H1 (cell line): ENCODE data around the gene GSG1L. TPM values are rescaled to one million over a fixed set of nuclear protein-coding genes. Genes with fewer than 3 reads are reported as not detected.

ENCODE experiments used
- CTCF ChIA-PET: fragments of 300-600 bp; sonication (Branson Sonifier 250); formaldehyde crosslinking; loops from one replicate; lab custom pipeline; 2021; ENCODE audit not compliant: partially characterized antibody; lab: Charles Lee
- POLR2A ChIA-PET: fragments of 300-600 bp; sonication (Branson Sonifier 250); formaldehyde crosslinking; loops from one replicate; lab custom pipeline; 2021; ENCODE audit warnings: inconsistent platforms; ENCODE audit not compliant: partially characterized antibody; lab: Charles Lee
- DNase-seq, 2 experiments: peaks; one replicate each; pipeline versions ENCODE4 v3.0.0 to v3.0.0-alpha.2; 2010 to 2022; ENCODE audit warnings: low spot score in 2 of 2, low read depth in 1 of 2, mixed read lengths in 1 of 2
- FAIRE-seq: peaks from 2 replicates; lab custom pipeline; 2011; peaks lifted over from hg19 to GRCh38; lab: Jason Lieb, UNC
- H2AFZ ChIP-seq: 2 replicates; pipeline ENCODE4 v1.8.1; 2012; ENCODE audit warnings: low read length, inconsistent platforms
- H2AK5ac ChIP-seq: 2 replicates; pipeline ENCODE4 v1.6.1; 2013; ENCODE audit warnings: low read depth, low read length
- H2BK120ac ChIP-seq: replicated peaks from 2 replicates; pipeline ENCODE3; 2013; ENCODE audit warnings: low read depth, low read length, inconsistent platforms
- H2BK12ac ChIP-seq: 2 replicates; pipeline ENCODE4 v1.6.1; 2013; ENCODE audit warnings: low read depth, low read length
- H2BK15ac ChIP-seq: 2 replicates; pipeline ENCODE4 v1.6.1; 2013; ENCODE audit warnings: low read length
- H2BK20ac ChIP-seq: 2 replicates; pipeline ENCODE4 v1.6.1; 2013; ENCODE audit warnings: low read length
- H2BK5ac ChIP-seq: 2 replicates; pipeline ENCODE4 v1.6.1; 2013; ENCODE audit warnings: low read depth, low read length
- H3K14ac ChIP-seq: 2 replicates; pipeline ENCODE4 v1.6.1; 2013; ENCODE audit warnings: inconsistent platforms; ENCODE audit not compliant: insufficient read length
- H3K18ac ChIP-seq: 2 replicates; pipeline ENCODE4 v1.6.1; 2013; ENCODE audit warnings: low read length; ENCODE audit errors: extremely low read depth
- H3K23ac ChIP-seq: 2 replicates; pipeline ENCODE4 v1.6.1; 2013; ENCODE audit warnings: inconsistent platforms; ENCODE audit not compliant: insufficient read length
- H3K23me2 ChIP-seq: 2 replicates; pipeline ENCODE4 v1.6.1; 2013; ENCODE audit warnings: low read depth, low read length
- H3K27ac ChIP-seq: 2 replicates; pipeline ENCODE4 v1.6.1; 2011; ENCODE audit warnings: low read depth, low read length, inconsistent platforms
- H3K27me3 ChIP-seq, 4 experiments: replicated peaks in 1 of 4; 1 replicate in 1 of 4; 2 replicates in 3 of 4; pipeline versions ENCODE4 v1.6.1 to v1.8.1; 2011 to 2013; ENCODE audit warnings: low read length in 3 of 4, mild to moderate bottlenecking in 3 of 4, inconsistent platforms in 2 of 4, mixed read lengths in 2 of 4, moderate library complexity in 1 of 4; ENCODE audit not compliant: control insufficient read depth in 3 of 4, insufficient read depth in 3 of 4; ENCODE audit errors: extremely low read depth in 1 of 4
- H3K36me3 ChIP-seq, 4 experiments: 2 replicates each; pipeline versions ENCODE4 v1.6.1 to v1.8.1; 2011 to 2013; ENCODE audit warnings: mild to moderate bottlenecking in 4 of 4, low read length in 3 of 4, moderate library complexity in 2 of 4, control low read depth in 1 of 4, inconsistent platforms in 1 of 4; ENCODE audit not compliant: insufficient read depth in 4 of 4, control insufficient read depth in 2 of 4
- H3K4ac ChIP-seq: replicated peaks from 2 replicates; pipeline ENCODE3; 2013; ENCODE audit warnings: low read length, low read depth, mixed read lengths, inconsistent platforms; ENCODE audit not compliant: insufficient read length
- H3K4me1 ChIP-seq, 4 experiments: replicated peaks in 1 of 4; 1 replicate in 1 of 4; 2 replicates in 3 of 4; pipeline versions ENCODE4 v1.6.1 to v1.8.1; 2011 to 2013; ENCODE audit warnings: low read length in 3 of 4, inconsistent platforms in 2 of 4, mixed read lengths in 1 of 4; ENCODE audit not compliant: insufficient read depth in 4 of 4, control insufficient read depth in 3 of 4
- H3K4me2 ChIP-seq, 2 experiments: 2 replicates each; pipeline versions ENCODE4 v1.6.1 to v1.8.1; 2011 to 2013; ENCODE audit warnings: low read depth in 2 of 2, low read length in 2 of 2, control low read depth in 1 of 2, inconsistent platforms in 1 of 2, mild to moderate bottlenecking in 1 of 2; ENCODE audit not compliant: insufficient read depth in 1 of 2
- H3K4me3 ChIP-seq, 4 experiments: fragments of 200-600, 300-600 bp in 1 of 4; sonication (generic), shearing (Covaris generic), sonication (Bioruptor Twin) in 1 of 4; 2 replicates each; pipeline versions ENCODE4 v1.5.1 to v1.8.1; 2011 to 2016; ENCODE audit warnings: low read length in 4 of 4, low read depth in 3 of 4, control low read depth in 2 of 4, inconsistent platforms in 2 of 4, mild to moderate bottlenecking in 2 of 4, mixed read lengths in 1 of 4, moderate library complexity in 1 of 4; ENCODE audit not compliant: insufficient read depth in 2 of 4; ENCODE audit errors: extremely low read depth in 1 of 4
- H3K56ac ChIP-seq: replicated peaks from 2 replicates; pipeline ENCODE3; 2013; ENCODE audit warnings: low read depth, mild to moderate bottlenecking, mixed read lengths, low read length, inconsistent platforms; ENCODE audit not compliant: insufficient read length
- H3K79me1 ChIP-seq: 2 replicates; pipeline ENCODE4 v1.6.1; 2013; ENCODE audit warnings: low read depth, low read length, control low read depth
- H3K79me2 ChIP-seq, 2 experiments: 2 replicates each; pipeline versions ENCODE4 v1.6.1 to v1.8.1; 2012 to 2013; ENCODE audit warnings: low read length in 2 of 2, mild to moderate bottlenecking in 2 of 2, inconsistent platforms in 1 of 2; ENCODE audit not compliant: insufficient read depth in 2 of 2, control insufficient read depth in 1 of 2
- H3K9ac ChIP-seq, 4 experiments: replicated peaks in 1 of 4; 1 replicate in 1 of 4; 2 replicates in 3 of 4; pipeline versions ENCODE4 v1.6.1 to v1.8.1; 2011 to 2013; ENCODE audit warnings: low read depth in 3 of 4, low read length in 3 of 4, control low read depth in 2 of 4, mild to moderate bottlenecking in 2 of 4, moderate library complexity in 2 of 4, inconsistent platforms in 1 of 4; ENCODE audit errors: extremely low read depth in 1 of 4
- H3K9me3 ChIP-seq, 2 experiments: 2 replicates each; pipeline versions ENCODE4 v1.6.1 to v1.8.1; 2012 to 2013; ENCODE audit warnings: mild to moderate bottlenecking in 2 of 2, moderate library complexity in 2 of 2, control low read depth in 1 of 2, inconsistent platforms in 1 of 2, low read depth in 1 of 2, low read length in 1 of 2, mixed read lengths in 1 of 2; ENCODE audit not compliant: insufficient read depth in 2 of 2
- H4K20me1 ChIP-seq, 2 experiments: replicated peaks in 1 of 2; 2 replicates each; pipeline versions ENCODE3 to v1.8.1; 2011 to 2013; ENCODE audit warnings: inconsistent platforms in 2 of 2, low read length in 2 of 2, mild to moderate bottlenecking in 1 of 2; ENCODE audit not compliant: insufficient read depth in 2 of 2, control insufficient read depth in 1 of 2
- H4K5ac ChIP-seq: 2 replicates; pipeline ENCODE4 v1.6.1; 2013; ENCODE audit warnings: low read length, low read depth, mixed read lengths, inconsistent platforms; ENCODE audit not compliant: insufficient read length
- H4K8ac ChIP-seq: 2 replicates; pipeline ENCODE4 v1.8.0; 2013; ENCODE audit warnings: mild to moderate bottlenecking, moderate library complexity, low read length, inconsistent platforms; ENCODE audit not compliant: insufficient read depth; ENCODE audit errors: extremely low read depth
- H4K91ac ChIP-seq: replicated peaks from 2 replicates; pipeline ENCODE3; 2013; ENCODE audit warnings: low read length, mixed read lengths, inconsistent platforms; ENCODE audit not compliant: insufficient read length
- CBX8 ChIP-seq: fragments of 300-800, 300-1000 bp; sonication (generic); IDR thresholded peaks from 2 replicates; pipeline ENCODE4 v1.7.1; 2016; ENCODE audit warnings: low read depth, low read length, borderline replicate concordance
- CEBPB ChIP-seq: IDR thresholded peaks from 2 replicates; pipeline ENCODE4 v1.6.1; 2012; ENCODE audit warnings: low read depth, low read length
- EP300 ChIP-seq, 2 experiments: IDR thresholded peaks; 1 replicate in 1 of 2; 2 replicates in 1 of 2; pipeline ENCODE4 v1.6.1; 2011 to 2012; ENCODE audit warnings: low read depth in 2 of 2, low read length in 2 of 2, mild to moderate bottlenecking in 2 of 2, borderline replicate concordance in 1 of 2, inconsistent platforms in 1 of 2, moderate library complexity in 1 of 2
- EZH2 ChIP-seq: fragments of 200-600 bp; sonication (generic); IDR thresholded peaks from 2 replicates; pipeline ENCODE4 v1.7.1; 2012; ENCODE audit warnings: low read depth, mild to moderate bottlenecking, moderate library complexity, low read length, inconsistent platforms; ENCODE audit not compliant: severe bottlenecking
- JUN ChIP-seq: IDR thresholded peaks from 2 replicates; pipeline ENCODE4 v1.6.1; 2011; ENCODE audit warnings: low read depth, mild to moderate bottlenecking, improper control_type of control experiment, low read length
- KDM1A ChIP-seq: fragments of 200-600, 300-600 bp; sonication (generic); IDR thresholded peaks from 2 replicates; pipeline ENCODE4 v1.7.1; 2016; ENCODE audit warnings: mild to moderate bottlenecking, low read length, borderline replicate concordance
- NANOG ChIP-seq: IDR thresholded peaks from 2 replicates; pipeline ENCODE4 v1.6.1; 2011; ENCODE audit warnings: low read length, low read depth, mild to moderate bottlenecking, inconsistent platforms; ENCODE audit not compliant: insufficient read depth, poor library complexity, severe bottlenecking
- RXRA ChIP-seq: IDR thresholded peaks from 2 replicates; pipeline ENCODE4 v1.6.1; 2011; ENCODE audit warnings: low read depth, mild to moderate bottlenecking, low read length, moderate library complexity; ENCODE audit not compliant: insufficient read depth
- SIX5 ChIP-seq: IDR thresholded peaks from 2 replicates; pipeline ENCODE4 v1.6.1; 2011; ENCODE audit warnings: mild to moderate bottlenecking, low read depth, low read length
- SP4 ChIP-seq: IDR thresholded peaks from 2 replicates; pipeline ENCODE4 v1.6.1; 2012; ENCODE audit warnings: low read length, inconsistent platforms
- YY1 ChIP-seq: IDR thresholded peaks from 2 replicates; pipeline ENCODE4 v1.6.1; 2011; ENCODE audit warnings: low read depth, mild to moderate bottlenecking, low read length
- ZNF274 ChIP-seq: IDR thresholded peaks from 2 replicates; pipeline ENCODE4 v1.7.0; 2012; ENCODE audit warnings: low read length, borderline replicate concordance; ENCODE audit errors: extremely low read depth
- WGBS, 2 experiments: shearing (Covaris generic) in 1 of 2; methylation state at CpG; one replicate each; pipeline versions ENCODE4 v1.1.6 to v1.1.7; 2013 to 2015; ENCODE audit warnings: low lambda C conversion rate in 2 of 2, mixed read lengths in 2 of 2, inconsistent platforms in 1 of 2, low coverage in 1 of 2, missing lambda C conversion rate in 1 of 2; ENCODE audit not compliant: insufficient replicate concordance in 2 of 2, insufficient coverage in 1 of 2, insufficient read length in 1 of 2; ENCODE audit errors: extremely low coverage in 1 of 2, missing lambda C conversion rate in 1 of 2; 5-methylcytosine and 5-hydroxymethylcytosine counted together
- polyA plus RNA-seq, 7 experiments: library from polyadenylated mRNA; depleted of rRNA in 3 of 7; stranded (reverse) in 5 of 7; unstranded in 2 of 7; fragments of >200 nt in 5 of 7; fragments of 200-250 nt in 2 of 7; gene quantifications; 1 replicate in 5 of 7; 2 replicates in 1 of 7; 4 replicates in 1 of 7; pipeline versions ENCODE4 v1.2.1 to v1.2.3, GENCODE V29; 2011 to 2013; ENCODE audit warnings: missing spikeins in 2 of 7, mixed read lengths in 2 of 7
- total RNA-seq: library from RNA; stranded (reverse); fragmentation: NEBNext Ultra II Directional; extraction: Animal tissue kit (Norgen Biotek cat#: 25700); gene quantifications from 2 replicates; pipeline ENCODE4 v1.2.1, GENCODE V29; 2021
- TF ChIP-seq, protein P1 (sequence below): IDR thresholded peaks from 2 replicates; pipeline ENCODE4 v1.6.1; 2011; ENCODE audit warnings: low read length, improper control_type of control experiment

GSG1L gene
- total and polyA plus RNA-seq, 2 of the 8 experiments (the other 6 are each of a cell fraction or from before 2014, with no cell fraction given) = 0.71 to 1.1 TPM

DNA sequence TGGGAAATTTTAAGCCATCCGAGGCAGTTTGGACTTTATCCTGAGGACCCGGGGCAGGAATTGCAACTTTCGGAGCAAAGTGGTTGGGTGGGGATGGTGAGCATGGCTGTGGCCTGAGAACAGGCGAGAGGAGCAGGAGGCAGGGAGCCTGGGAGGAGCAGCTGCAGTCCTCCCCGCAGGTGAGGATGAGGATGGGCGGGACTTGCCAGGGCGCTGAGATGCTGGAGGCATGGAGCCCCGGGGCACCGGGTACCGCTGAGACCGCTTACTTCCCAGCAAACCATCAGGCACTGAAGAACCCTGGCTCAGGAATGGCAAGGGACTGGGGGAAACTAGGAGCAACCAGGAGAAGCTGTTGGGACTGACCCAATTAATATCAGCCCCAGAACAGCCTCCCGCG is 210.8 kb downstream of the GSG1L start:
- no peak overlapping the region for H3K56ac ChIP-seq
- no peaks in the 10 kb centered on the region for H3K79me2 ChIP-seq
- H3K4me3 ChIP-seq = no peak overlapping the region
- H4K8ac ChIP-seq = peak overlapping the region; percentile 45; the same call in 1 of the 2 replicates
- H2AK5ac ChIP-seq = no peak overlapping the region
- no peak overlapping the region for H4K5ac ChIP-seq
- no peak overlapping the region for H4K91ac ChIP-seq
- no peaks in the 10 kb centered on the region for H3K9me3 ChIP-seq
- 91% methylated on average over 13 of the region's 13 CpGs; no CpG with 5 or more reads in 1 of the 2 experiments for WGBS, 2 experiments
- H3K18ac ChIP-seq = no peak overlapping the region
- H3K27me3 ChIP-seq = no peaks in the 10 kb centered on the region
- peak overlapping the region; percentile 50; the same call in 1 of the 2 replicates for H2BK12ac ChIP-seq
- no peak overlapping the region for H2BK120ac ChIP-seq
- ChIA-PET POLR2A (interaction anchor here (1.1 kb wide), 1 partner anchor 40 kb away, joined by 3 read pairs; no protein-coding TSS in a partner anchor), CTCF (interaction anchor here (0.8 to 4.0 kb wide), 5 partner anchors 14 to 154 kb away, joined by 4 to 23 read pairs (median 6); no protein-coding TSS in a partner anchor)
- no peak overlapping the region for H3K23ac ChIP-seq
- no peak overlapping the region for H2BK15ac ChIP-seq
- no peaks in the 10 kb centered on the region for H3K23me2 ChIP-seq
- no peak overlapping the region for H2AFZ ChIP-seq
- no peak overlapping the region for H2BK5ac ChIP-seq
- no peak overlapping the region for H3K9ac ChIP-seq
- H3K79me1 ChIP-seq = no peaks in the 10 kb centered on the region
- no peak overlapping the region for H3K4me2 ChIP-seq
- no peak overlapping the region for H3K27ac ChIP-seq
- H4K20me1 ChIP-seq = no peaks in the 10 kb centered on the region
- H3K4ac ChIP-seq = no peak overlapping the region
- H3K14ac ChIP-seq = no peak overlapping the region
- H3K36me3 ChIP-seq = no peaks in the 10 kb centered on the region
- DNase-seq (no peak), FAIRE-seq (no peak)
- peaks cover 0 to 2% (median 0%) of the 10 kb centered on the region in 4 experiments; a peak in 3 of 7 replicates for H3K4me1 ChIP-seq
- 0 out of 2 replicates have a peak overlapping the region, but pooled peaks have one; percentile 18 for H2BK20ac ChIP-seq
- TF ChIP-seq, protein P1, sequence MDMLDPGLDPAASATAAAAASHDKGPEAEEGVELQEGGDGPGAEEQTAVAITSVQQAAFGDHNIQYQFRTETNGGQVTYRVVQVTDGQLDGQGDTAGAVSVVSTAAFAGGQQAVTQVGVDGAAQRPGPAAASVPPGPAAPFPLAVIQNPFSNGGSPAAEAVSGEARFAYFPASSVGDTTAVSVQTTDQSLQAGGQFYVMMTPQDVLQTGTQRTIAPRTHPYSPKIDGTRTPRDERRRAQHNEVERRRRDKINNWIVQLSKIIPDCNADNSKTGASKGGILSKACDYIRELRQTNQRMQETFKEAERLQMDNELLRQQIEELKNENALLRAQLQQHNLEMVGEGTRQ = no peak
- TF ChIP-seq EZH2 (no peak), CEBPB (no peak), CBX8 (no peak), RXRA (no peak), KDM1A (no peak), YY1 (no peak), ZNF274 (no peak), SP4 (no peak), EP300 (IDR thresholded peaks at IDR 0.05; ENCODE audit: borderline replicate concordance in 1 of 2, low read depth in 2 of 2, low read length in 2 of 2) (no peak), NANOG (no peak), SIX5 (no peak), JUN (no peak)
